ENCODE results near the gene PPM1F.

PPM1F gene

GRCh38 chr22:21921184-21921721 is 31.4 kb downstream of the PPM1F start:
- ATAC-seq: no peak
- TF ChIP-seq TOX (CRISPR knock-in tag; IDR thresholded peaks at IDR 0.05; ENCODE audit: borderline replicate concordance) (no peak), PPARA (CRISPR knock-in tag; IDR thresholded peaks at IDR 0.05; ENCODE audit: borderline replicate concordance) (no peak), TSHZ2 (CRISPR knock-in tag; IDR thresholded peaks at IDR 0.05) (no peak), CREB5 (CRISPR knock-in tag; IDR thresholded peaks at IDR 0.05; ENCODE audit: low read depth) (no peak), ARNTL (CRISPR knock-in tag; IDR thresholded peaks at IDR 0.05; ENCODE audit: borderline replicate concordance, low read depth) (no peak), ZNF565 (CRISPR knock-in tag; conservative IDR thresholded peaks at IDR 0.05; ENCODE audit: low read depth) (no peak), TCF4 (CRISPR knock-in tag; IDR thresholded peaks at IDR 0.05; ENCODE audit: borderline replicate concordance) (no peak), ZNF8 (CRISPR knock-in tag; IDR thresholded peaks at IDR 0.05) (no peak), ZNF70 (CRISPR knock-in tag; IDR thresholded peaks at IDR 0.05) (no peak), RARB (CRISPR knock-in tag; IDR thresholded peaks at IDR 0.05) (no peak), SNAI2 (CRISPR knock-in tag; IDR thresholded peaks at IDR 0.05) (no peak), CSRNP3 (CRISPR knock-in tag; IDR thresholded peaks at IDR 0.05) (no peak), ESRRG (CRISPR knock-in tag; IDR thresholded peaks at IDR 0.05) (no peak), PATZ1 (CRISPR knock-in tag; IDR thresholded peaks at IDR 0.05; ENCODE audit: borderline replicate concordance) (no peak), CSDC2 (CRISPR knock-in tag; IDR thresholded peaks at IDR 0.05) (no peak), ZFP30 (CRISPR knock-in tag; IDR thresholded peaks at IDR 0.05) (no peak)

GRCh38 chr22:21920341-21921183 is 32.1 kb downstream of the PPM1F start:
- TF ChIP-seq CREB5 (CRISPR knock-in tag; IDR thresholded peaks at IDR 0.05; ENCODE audit: low read depth): no peak
- no peak for TF ChIP-seq ZFP3 (CRISPR knock-in tag; IDR thresholded peaks at IDR 0.05)
- no peak for ATAC-seq

- TF ChIP-seq CSRNP3 (CRISPR knock-in tag; IDR thresholded peaks at IDR 0.05) (no peak), TCF4 (CRISPR knock-in tag; IDR thresholded peaks at IDR 0.05; ENCODE audit: borderline replicate concordance) (no peak), ARNTL (CRISPR knock-in tag; IDR thresholded peaks at IDR 0.05; ENCODE audit: borderline replicate concordance, low read depth) (no peak), TOX (CRISPR knock-in tag; IDR thresholded peaks at IDR 0.05; ENCODE audit: borderline replicate concordance) (no peak), TSHZ2 (CRISPR knock-in tag; IDR thresholded peaks at IDR 0.05) (no peak), ZFP30 (CRISPR knock-in tag; IDR thresholded peaks at IDR 0.05) (no peak), CSDC2 (CRISPR knock-in tag; IDR thresholded peaks at IDR 0.05) (no peak)
- no peak for ATAC-seq
Observed at GRCh38 chr22:21919526-21920307, 32.9 kb downstream of the PPM1F start.

Measured in SK-N-SH treated with all-trans-retinoic acid at 6 μM for 48 hours (cell line).